Amygdala (tissue), 56 donors: ENCODE results near the gene PPTC7.
A peak's percentile ranks its signal among the peaks of the same experiment; 100 is the strongest.
"Not testable (repeated sequence)": the region's sequence is repeated elsewhere in the genome, so short reads cannot be mapped to it uniquely, and the experiment has no call there.

ENCODE experiments used
- DNase-seq, 56 donors: peaks; one replicate each; lab custom pipeline; 2025; lab: John Stamatoyannopoulos, UW

The PPTC7 gene

DNA sequence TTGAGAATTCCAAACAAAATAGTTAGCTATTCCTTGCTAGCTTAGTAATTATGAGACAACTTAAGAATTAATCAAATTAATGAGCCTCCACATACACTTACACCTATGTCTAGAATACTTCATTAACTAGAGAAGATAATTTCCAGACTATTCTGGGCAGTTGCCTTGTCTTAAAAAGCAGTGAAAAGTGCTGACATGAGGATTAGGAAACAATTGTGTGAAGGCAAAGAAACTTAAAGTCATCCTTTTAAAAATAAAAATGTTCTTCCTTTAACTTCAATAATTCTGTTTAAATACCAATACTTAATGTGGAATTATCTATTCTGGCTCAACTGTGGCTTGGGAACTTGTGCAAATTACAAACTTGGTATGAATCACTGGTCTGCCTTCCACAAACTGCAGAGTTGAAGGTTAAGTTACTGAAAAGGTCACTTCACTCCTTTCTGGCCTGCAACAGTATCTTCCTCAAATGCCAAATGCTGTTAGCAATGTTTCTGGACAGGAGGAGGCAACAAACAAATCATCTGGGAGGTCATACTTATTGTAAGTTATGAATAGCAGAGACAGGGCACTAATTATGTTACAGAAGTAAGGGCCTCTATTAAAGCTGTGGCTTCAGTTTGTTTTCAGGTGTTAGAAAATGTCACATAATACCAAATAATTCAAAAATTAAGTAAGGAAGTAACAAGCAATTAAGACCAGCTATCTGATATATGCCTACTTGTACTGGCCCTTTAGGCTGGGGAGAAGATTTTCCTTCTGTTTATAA is 19.2 kb downstream of the PPTC7 start:
- no peak for DNase-seq

DNA sequence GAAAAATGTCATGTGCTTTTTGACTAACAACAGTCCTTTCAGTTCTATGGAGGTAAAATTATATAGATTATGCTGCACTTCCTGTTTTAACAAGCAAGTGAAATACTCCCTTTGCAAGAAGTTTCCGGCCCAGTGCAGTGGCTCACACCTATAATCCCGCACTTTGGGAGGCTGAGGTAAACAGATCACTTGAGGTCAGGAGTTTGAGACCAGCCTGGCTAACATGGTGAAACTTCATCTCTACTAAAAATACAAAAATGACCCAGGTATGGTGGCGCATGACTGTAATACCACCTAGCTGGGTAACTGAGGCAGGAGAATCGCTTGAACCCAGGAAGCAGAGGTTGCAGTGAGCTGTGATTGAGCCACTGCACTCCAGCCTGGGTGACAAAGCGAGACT is 20.7 kb downstream of the PPTC7 start:
- not testable (repeated sequence) for DNase-seq

DNA sequence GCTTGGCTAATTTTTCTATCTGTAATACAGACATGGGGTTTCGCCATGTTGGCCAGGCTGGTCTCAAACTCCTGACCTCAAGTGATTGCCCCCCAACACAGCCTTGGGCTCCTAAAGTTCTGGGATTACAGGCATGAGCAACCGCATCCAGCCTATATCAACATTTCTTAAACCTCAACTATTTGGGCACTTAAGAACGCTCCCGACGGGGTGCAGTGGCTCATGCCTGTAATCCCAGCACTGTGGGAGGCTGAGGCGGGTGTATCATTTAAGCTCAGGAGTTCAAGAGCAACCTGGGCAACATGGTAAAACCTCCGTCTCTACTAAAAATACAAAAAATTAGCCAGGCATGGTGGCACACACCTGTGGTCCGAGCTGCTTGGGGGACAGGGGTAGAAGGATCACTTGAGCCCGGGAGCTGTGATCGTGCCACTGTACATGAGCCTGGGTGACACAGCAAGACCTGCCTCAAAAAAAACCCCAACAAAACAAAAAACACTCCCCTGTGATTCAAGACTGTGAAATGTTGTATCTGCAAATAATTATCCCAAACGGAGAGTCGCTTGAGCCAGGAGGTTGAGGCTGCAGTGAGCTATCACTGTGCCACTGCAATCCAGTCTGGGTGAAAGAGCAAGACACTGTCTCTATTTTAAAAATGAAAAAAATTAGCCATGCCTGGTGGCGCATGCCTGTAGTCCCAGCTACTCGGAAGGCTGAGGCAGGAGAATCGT is 21.5 kb downstream of the PPTC7 start:
- DNase-seq, result no peak

DNA sequence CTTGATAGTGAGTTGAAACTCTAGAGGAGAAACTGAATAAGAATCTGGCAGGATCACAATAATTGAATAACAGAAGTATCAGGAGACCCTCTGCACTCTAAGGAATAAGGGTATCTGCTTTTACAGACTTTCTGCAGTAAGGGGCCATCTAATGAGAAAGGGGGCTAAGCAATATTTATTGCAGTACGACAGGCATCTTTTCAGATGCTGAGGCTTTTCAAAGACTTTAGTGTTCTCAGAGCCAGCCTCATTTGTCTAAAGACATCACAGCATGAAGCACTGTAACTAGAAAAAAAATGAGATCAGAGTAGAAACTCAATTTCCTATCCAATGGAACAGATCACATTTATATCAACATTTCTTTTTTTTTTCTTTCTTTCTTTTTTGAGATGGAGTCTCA is 22.2 kb downstream of the PPTC7 start:
- DNase-seq, result no peak

DNA sequence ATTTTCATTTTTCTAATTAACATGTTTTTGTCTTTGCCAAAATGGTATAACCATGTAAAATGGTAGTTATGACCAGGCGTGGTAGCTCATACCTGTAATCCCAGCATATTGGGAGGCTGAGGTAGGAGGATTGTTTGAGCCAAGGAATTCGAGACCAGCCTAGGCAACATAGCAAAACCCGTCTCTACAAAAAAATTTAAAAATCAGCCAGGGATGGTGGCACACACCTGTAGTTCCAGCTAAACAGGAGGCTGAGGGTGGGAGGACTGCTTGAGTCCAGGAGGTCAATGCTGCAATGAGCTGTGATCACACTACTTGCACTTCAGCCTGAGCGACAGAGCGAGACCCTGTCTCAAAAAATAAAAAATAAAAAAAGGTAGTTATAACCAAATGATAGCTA is 23.1 kb downstream of the PPTC7 start:
- DNase-seq, result no peak

DNA sequence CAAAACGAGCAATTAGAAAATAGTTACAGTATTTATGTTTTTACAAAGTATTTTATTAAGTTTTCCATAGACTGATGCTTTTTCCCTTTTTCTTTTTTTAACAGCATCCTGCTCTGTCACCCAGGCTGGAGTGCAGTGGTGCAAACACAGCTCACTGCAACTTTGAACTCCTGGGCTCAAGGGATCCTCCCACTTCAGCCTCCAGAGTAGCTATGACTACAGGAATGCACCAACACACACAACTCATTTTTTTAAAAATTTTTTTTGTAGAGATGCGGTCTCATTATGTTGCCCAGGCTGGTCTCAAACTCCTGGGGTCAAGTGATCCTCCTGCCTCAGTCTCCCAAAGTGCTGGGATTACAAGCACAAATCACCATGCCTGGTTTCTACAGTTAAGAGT is 24.2 kb downstream of the PPTC7 start:
- not testable (repeated sequence) for DNase-seq

DNA sequence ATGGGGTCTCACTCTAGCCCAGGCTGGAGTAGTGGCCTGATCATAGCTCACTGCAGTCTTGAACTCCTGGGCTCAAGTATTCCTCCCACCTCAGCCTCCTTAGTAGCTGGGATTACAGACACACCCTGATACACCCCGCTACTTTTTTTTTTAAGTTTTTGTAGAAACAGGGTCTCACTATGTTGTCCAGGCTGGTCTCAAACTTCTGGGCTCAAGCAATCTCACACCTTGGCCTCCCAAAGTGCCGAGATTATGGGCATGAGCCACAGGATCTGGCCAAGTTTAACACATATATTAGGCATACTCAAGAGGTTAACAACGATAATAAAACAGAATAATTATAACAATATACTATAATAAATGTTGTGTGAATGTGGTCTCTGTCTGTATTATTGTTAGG is 25.8 kb downstream of the PPTC7 start:
- no peak for DNase-seq

DNA sequence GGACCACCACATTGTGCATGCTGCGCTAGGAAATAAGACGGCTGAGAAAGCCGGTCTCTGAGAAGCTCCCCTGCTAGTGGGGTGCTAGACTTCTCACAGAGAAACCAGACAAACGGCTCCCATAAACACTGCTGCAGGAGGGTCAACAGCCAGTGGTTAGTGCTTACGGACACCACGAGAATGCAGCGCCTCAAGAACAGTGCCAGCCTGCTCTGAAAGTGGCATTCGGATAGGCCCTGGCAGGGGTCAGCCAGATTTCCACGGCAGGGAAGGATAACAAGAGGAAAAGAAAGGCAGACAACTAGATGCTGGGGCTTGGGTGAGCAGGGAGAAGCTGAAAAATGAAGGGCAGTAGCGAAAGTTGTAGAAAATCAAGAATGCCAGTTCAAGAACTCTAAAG is 26.4 kb downstream of the PPTC7 start:
- peak in 1 of 56 donors; percentile 4 for DNase-seq

DNA sequence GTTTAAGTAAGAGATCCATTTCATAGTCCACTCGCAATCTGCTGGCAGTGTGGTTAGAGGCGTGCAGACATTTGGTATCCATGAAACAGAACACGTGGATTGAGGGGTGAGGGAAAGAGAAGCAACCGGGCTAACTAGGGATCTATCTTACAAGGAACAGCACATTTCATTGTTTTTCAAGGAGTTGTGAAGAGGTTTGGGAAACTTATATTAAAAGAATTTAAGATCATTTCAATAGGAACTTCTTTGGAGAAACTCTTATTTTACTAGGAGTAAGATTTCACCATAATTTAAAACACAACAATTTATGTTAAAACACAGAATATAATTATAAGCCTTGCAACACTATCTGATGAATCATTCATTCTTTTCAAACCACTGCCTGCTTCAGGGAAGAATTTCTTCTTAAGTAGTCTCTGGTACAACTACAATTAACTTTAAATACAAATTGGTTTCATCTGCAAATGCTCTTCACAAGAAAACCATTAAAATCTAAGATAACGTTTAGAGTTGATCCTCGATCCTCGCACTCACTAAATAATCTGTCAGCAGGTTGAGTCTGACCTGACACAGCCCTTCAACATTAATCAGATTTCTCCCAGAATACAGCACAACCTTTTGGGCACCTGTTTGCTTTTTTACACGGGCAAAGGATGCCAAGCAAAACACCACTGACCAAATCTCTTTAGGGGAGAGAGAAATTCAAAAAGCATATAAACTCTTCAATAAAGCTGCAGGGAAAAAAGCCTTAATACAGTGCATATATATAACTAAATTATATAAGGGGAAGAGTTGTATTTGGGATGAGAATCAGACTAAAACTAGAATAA is 27.3 kb downstream of the PPTC7 start:
- DNase-seq, result no peak

DNA sequence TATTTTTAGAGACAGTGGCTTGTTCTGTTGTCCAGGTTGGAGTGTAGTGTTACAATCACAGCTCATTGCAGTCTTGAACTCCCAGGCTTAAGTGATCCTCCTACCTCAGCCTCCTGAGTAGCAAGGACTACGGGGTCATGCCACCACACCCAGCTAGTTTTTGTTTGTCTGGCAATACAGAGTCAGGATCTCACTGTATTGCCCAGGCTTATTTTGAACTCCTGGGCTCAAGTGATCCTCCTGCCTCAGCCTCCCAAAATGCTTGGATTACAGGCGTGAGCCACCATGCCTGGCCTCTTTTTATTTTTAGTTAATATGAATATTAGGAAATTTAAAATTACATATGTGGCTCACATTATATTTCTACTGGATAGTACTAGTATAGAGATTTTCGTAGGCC is 28.9 kb downstream of the PPTC7 start:
- no peak for DNase-seq

DNA sequence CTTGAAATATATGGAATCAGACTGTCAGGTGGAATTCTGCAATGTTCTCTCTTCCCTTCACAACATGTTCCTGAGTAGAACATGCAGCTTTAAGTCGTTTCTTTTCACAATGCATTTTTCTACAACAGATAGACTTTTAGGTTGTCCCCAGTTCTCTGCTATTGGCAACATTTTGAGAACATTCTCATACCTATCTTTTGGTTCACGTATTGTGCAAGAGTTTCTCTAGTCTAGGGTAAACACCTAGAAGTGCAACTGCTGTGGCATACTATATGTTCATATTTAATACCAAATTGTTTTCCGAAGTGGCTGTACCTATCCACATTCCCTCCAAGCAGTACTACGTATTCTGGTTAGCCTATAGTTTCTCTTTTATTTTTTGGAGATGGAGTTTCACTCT is 32.1 kb downstream of the PPTC7 start:
- no peak for DNase-seq

DNA sequence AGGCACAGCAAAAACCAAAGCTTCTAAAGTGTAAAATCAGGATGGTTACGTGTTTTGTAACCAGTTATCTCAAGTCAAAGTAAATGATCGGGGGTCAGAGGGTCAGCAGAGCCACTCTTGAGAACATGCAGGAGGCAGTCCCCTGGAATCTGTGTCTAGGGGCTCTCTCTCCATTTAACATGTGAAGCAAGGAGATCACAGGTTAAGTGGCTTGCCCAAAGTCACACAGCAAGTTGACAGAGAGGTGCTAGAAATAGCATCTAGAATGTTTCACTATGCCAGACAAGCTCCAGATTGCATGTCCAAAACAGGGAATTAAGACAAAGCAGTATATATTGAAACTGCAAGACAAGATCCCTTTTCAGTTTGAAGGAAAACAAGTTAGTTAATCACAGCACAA is 33.4 kb downstream of the PPTC7 start:
- DNase-seq, result no peak

DNA sequence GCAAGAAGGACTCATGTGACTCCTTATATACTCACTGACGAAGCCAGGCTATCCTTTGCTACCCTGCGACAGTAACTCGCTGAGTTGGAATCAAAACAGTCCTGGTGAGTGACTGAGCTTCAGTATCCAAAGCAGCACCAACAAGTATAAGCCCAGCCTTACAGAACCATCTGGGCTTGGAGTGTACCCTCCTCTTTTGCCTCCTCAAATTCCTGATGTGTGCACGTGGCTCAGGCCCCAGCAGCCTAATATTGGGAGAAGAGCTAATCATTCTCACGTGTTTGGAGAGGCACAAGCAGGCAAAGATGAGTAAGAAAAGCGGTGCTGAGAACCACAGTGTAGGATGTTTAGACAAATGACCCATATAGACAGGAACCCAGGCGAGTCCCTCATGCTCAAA is 34.4 kb downstream of the PPTC7 start:
- DNase-seq, result no peak

DNA sequence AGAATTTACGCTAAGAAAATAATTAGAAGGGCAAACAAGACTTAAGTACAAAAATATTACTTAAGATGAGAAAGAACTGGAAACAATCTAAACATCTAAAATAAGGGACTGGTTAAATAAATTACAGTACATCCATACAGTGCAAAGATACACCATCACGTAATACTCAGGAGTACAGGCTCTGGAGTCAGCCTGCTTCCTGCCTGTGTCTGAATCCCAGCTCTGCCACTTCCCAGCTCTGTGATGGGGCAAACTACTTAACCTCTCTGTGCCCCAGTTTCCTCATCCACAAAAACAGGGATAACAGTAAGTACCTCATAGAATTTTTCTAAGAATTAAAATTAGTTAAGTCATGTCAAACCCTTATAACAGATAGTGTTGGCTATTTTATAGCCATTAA is 36.0 kb downstream of the PPTC7 start:
- DNase-seq, result no peak

DNA sequence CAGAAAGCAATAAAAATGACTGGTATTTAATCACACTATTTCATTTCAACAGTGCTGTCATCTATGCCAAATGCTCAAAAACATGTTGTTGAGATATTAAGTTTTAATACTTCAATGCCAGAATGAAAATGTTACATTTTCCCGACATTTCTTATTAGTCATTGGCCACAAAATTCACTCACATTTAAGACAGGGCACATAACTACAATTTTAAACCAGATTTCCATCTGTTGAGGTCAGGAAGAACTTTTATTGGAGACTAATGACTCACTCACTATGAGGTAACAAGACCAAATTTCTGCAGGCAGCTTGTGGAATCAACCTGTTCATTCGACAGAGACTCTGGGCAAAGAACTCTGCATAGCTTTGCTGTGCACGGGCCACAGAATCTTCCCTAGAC is 36.8 kb downstream of the PPTC7 start:
- no peak for DNase-seq

DNA sequence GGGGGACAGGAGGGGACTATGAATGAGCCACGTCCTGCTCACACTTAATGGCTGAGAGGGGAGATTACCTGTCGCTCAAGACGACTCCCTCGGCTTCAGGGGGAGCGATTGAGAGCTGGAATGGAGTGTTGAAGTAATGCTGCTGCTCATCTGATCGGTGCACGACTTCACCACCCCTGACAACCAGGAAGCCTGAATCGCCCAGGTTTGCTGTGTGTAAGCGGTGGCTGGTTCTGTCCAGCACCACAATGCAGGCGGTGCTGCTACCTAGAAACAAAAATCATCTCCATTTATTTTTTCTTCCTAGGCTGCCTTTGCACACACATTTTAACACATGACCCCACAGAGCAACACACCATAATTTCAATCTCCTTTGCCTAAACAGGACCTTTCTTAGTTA is 37.3 kb downstream of the PPTC7 start:
- no peak for DNase-seq

DNA sequence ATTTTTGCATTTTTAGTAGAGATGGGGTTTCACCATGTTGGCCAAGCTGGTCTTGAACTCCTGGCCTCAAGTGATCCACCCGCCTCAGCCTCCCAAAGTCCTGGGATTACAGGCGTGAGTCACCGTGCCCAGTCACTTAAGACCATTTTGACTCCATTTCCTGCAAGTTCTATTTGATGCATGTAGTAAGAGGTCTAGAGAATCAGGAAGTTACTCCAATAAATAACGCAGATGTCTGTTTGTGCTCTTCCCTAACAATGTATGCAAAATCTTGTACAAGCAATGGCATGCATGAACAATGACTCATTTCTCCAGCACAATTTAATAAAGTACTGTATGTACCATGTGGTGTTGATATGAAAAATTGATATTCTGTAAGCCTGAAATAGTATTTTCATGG is 37.9 kb downstream of the PPTC7 start:
- not testable (repeated sequence) for DNase-seq

DNA sequence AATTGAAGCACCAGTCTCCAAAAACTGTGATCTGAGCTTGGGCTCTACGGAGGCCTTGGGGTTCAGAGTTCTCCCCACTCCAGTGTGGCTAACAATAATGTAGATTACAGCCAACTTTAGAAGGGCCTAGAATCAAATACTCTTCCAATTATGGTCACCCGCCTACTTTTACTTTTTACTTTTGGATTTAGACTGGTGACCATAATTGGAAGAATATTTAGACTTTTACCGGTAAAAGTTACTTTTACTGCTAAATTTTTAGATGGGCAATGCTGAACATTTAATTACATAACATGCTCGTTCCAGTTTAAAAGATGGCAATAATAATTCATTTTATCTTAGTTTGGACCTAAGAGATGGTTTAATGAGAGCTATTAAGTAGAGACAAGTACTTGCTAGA is 39.2 kb downstream of the PPTC7 start:
- DNase-seq, result no peak

DNA sequence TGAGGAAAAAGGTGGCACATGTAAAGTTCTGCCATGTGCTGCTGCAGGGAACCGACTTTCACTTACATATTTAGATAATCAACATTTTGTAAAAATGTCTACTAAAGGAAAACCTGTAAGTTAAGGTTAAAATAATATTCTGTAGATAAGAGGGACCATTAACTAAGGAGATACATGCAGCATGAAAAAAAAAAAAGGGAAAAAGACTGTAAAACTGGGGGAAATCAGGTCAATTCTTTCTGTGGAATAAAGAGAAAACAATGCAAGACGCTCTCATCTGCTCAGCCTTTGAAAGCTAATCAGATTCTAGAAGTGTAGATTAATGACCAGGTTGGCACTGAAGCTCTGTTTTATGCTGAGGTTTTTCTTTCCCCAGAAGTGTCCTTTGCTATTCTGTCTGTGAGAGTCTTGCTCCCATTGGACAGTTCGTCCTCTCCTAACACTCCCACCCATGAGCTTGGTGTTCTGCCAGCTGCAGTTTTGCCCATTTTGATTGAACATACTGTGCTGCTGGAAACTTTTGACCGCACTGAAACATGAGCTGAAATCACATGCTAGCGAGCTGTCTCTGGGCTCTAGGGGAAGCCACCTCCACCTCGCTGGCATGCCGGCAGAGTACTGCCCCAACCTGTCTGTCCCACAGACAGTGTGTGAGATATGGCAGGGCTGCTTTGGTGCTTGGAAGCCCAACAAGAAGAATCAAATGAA is 39.7 kb downstream of the PPTC7 start:
- DNase-seq, result peak in 24 of 56 donors; percentile 2 to 49 (median 23)

DNA sequence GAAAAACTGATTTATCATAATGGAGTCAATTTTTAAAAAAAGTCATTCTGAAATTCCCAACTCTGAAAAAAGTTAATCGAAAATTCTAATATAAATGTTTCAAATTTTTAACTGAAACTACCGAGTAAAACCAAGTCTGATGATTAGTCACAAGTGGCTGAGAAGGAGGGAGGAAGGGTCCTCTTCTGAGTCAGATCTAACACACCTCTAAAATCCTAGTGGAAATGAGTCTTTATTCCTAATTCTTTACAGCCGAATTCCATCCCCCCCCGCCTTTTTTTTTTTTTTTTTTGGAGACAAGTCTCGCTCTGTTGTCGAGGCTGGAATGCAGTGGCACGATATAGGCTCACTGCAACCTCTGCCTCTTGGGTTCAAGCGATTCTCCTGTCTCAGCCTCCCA is 43.1 kb downstream of the PPTC7 start:
- DNase-seq, result no peak
